Measurements from ENCODE around the gene SEZ6L. TPM values are rescaled to one million over a fixed set of nuclear protein-coding genes. Genes with fewer than 3 reads are reported as not detected.

Gene SEZ6L
- polyA plus RNA-seq, 1 donor from 2014 or later = not detected

DNA sequence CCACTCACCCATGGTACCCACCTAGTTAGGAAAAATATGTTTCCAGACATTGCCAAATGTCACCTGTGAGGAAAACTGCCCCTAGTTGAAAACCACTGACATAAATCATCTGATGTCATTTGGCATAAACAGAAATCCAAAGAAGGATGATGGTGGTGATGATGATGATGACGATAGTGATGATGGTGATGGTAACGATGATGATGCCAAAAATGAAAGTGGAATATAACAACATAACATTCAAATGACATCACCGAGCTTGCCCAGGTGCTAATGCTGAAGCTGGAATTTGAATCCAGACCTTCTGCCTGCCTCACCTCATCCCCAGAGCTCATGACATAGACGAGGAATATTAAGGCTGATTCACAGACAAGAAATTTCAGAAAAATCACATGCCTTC lies 167.5 kb downstream of the SEZ6L start:
- no peaks in the 10 kb centered on the region for H3K4me1 Mint-ChIP-seq
- peaks cover 23% of the 10 kb centered on the region for H3K27me3 Mint-ChIP-seq
- no peak overlapping the region for H3K4me3 Mint-ChIP-seq
- peaks cover 1% of the 10 kb centered on the region for H3K36me3 Mint-ChIP-seq
- no peak overlapping the region for H3K27ac Mint-ChIP-seq
- peaks cover 0 to 2% (median 1%) of the 10 kb centered on the region in 3 donors for H3K9me3 Mint-ChIP-seq

- Mint-ChIP-seq H3K36me3 (peaks cover 1% of the 10 kb centered on the region), H3K4me3 (no peak overlapping the region), H3K4me1 (no peaks in the 10 kb centered on the region), H3K27ac (no peak overlapping the region), H3K27me3 (peaks cover 13% of the 10 kb centered on the region), H3K9me3 (peaks cover 0 to 4% (median 2%) of the 10 kb centered on the region in 3 donors)
Measured at GRCh38 chr22:26339755-26340154, 170.5 kb downstream of the SEZ6L start.

DNA sequence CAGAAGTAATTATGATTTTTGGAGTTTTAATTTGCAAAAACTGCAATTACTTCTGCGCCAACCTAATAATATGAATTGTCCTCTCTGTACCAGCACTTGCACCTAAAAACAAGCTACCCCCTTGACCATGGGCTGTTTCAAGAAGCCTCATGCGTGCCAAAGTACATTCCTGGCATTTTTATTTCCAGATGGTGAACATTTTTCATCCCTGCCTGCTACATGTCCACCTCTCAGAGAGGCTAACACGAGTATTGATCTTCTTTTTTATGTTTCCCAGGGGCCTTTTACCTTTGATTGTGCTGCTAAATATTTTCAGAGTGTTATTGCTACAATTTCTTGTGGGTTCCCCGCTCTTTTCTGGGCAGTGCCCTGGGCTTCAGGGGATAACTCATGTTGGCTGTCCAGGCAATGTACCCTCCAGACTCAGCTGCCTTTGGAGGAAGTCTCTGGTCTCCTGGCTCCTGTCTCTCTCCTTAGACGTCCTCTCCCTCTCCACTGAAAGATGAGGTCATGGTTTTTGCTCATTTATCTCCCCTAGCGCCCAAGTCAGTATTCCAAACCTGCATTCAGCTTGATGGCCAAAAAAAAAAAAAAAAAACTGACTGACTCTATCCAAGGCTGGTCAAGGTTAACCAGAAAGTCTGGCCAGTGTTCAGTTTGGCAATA lies 173.6 kb downstream of the SEZ6L start:
- H3K27ac Mint-ChIP-seq = no peak overlapping the region
- H3K4me1 Mint-ChIP-seq = no peaks in the 10 kb centered on the region
- peaks cover 0 to 4% (median 4%) of the 10 kb centered on the region in 3 donors for H3K9me3 Mint-ChIP-seq
- H3K36me3 Mint-ChIP-seq = peaks cover 4% of the 10 kb centered on the region
- H3K27me3 Mint-ChIP-seq = peaks cover 17% of the 10 kb centered on the region
- no peak overlapping the region for H3K4me3 Mint-ChIP-seq

GRCh38 chr22:26345496-26345895 lies 176.2 kb downstream of the SEZ6L start:
- Mint-ChIP-seq H3K4me1 (no peaks in the 10 kb centered on the region), H3K36me3 (peaks cover 4% of the 10 kb centered on the region), H3K27me3 (peaks cover 13% of the 10 kb centered on the region), H3K27ac (no peak overlapping the region), H3K4me3 (peak overlapping the region in 1 of 4 donors; percentile 45), H3K9me3 (peaks cover 2 to 4% (median 3%) of the 10 kb centered on the region in 3 donors)

DNA sequence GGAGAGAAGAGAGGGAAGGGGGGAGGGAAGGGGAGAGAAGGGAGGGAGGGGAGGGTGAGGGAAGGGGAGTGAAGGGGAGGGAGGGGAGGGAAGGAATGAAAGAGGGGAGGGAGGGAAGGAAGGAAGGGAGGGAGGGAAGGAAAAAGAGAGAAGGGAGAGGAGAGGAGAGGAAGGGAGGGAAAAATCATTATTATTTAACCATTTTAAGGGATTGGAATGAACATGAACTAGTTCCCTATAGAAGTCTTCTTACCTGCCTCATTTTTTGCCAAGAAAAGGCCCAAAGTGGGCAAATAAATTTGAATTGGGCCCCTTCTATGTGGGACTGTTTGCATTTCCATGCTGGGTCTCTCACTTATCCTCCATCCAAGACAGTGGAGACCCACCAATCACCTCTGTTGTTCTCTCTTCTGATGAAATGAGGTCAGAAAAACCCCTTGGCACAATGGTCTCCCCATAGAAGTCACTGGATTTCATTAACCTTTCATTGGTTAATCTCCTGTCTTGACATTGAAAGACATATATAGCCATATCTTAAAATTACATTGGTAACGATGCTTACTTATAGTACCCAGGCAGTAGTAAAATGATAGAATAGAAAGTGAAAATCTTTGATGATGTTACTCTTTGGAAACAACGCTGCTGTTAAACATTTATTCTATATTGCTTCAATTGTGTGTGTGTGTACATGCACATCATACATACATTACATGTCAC lies 179.7 kb downstream of the SEZ6L start:
- H3K4me3 Mint-ChIP-seq = no peak overlapping the region
- H3K4me1 Mint-ChIP-seq = no peaks in the 10 kb centered on the region
- H3K27me3 Mint-ChIP-seq = peaks cover 16% of the 10 kb centered on the region
- H3K36me3 Mint-ChIP-seq = peaks cover 3% of the 10 kb centered on the region
- H3K9me3 Mint-ChIP-seq = peaks cover 2 to 3% (median 3%) of the 10 kb centered on the region in 3 donors
- H3K27ac Mint-ChIP-seq = no peak overlapping the region

DNA sequence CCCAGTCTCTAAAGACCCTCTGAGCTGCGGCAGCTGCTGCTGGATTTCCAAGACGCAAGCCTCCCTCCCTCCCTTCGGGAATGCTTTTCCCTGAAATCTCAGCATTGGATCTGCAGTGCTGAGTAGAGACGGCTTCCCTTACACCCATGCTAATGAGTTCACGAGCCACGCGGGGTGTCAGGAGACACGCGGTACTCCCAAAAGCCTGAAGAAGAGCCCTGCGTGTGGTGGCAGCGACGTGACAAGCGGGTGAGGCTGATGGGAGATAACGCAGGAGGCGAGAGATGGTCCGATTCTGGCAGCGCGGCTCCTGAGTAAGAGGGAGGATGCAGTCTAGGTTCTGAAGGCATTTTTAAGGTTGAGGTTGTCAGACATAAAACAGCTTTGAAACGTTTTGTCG lies 185.4 kb downstream of the SEZ6L start:
- Mint-ChIP-seq H3K27me3 (peaks cover 15% of the 10 kb centered on the region), H3K4me1 (no peaks in the 10 kb centered on the region), H3K9me3 (no peaks in the 10 kb centered on the region), H3K36me3 (no peaks in the 10 kb centered on the region), H3K4me3 (no peak overlapping the region), H3K27ac (peak overlapping the region in 1 of 3 donors; percentile 59)

- Mint-ChIP-seq H3K36me3 (no peaks in the 10 kb centered on the region), H3K4me1 (peaks cover 3 to 6% (median 5%) of the 10 kb centered on the region in 3 donors), H3K27me3 (peaks cover 18% of the 10 kb centered on the region), H3K27ac (no peak overlapping the region), H3K4me3 (no peak overlapping the region), H3K9me3 (no peaks in the 10 kb centered on the region)
Measured at GRCh38 chr22:26357281-26357680, 188.0 kb downstream of the SEZ6L start.

- Mint-ChIP-seq H3K27ac (no peak overlapping the region), H3K36me3 (no peaks in the 10 kb centered on the region), H3K4me3 (no peak overlapping the region), H3K4me1 (peaks cover 3 to 6% (median 5%) of the 10 kb centered on the region in 3 donors), H3K9me3 (no peaks in the 10 kb centered on the region), H3K27me3 (peaks cover 20% of the 10 kb centered on the region)
Measured at GRCh38 chr22:26357813-26358212, 188.6 kb downstream of the SEZ6L start.

DNA sequence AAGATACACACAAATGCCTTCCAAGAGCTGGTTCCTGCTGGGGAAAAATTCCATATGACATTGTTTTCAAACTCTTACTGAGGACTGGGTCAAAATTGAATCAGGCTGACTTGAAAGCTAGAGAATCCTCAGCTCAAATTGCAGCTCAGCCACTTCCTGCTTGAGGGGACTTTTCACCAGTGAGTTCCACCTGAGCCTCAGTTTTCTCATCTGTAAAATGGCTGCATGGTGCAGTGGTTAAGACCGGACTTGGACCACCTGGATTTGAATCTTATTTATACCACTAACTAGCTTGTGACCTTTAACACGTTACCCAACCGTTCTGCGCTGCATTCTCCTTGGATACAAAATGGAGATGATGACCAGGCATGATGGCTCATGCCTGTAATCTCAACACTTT lies 189.9 kb downstream of the SEZ6L start:
- Mint-ChIP-seq H3K27me3 (peaks cover 10% of the 10 kb centered on the region), H3K9me3 (no peaks in the 10 kb centered on the region), H3K36me3 (no peaks in the 10 kb centered on the region), H3K4me3 (no peak overlapping the region), H3K27ac (no peak overlapping the region), H3K4me1 (peaks cover 3 to 6% (median 5%) of the 10 kb centered on the region in 3 donors)

GRCh38 chr22:26360169-26360885 lies 191.1 kb downstream of the SEZ6L start:
- H3K4me1 Mint-ChIP-seq = peaks cover 3 to 6% (median 5%) of the 10 kb centered on the region in 3 donors
- peaks cover 7% of the 10 kb centered on the region for H3K27me3 Mint-ChIP-seq
- no peaks in the 10 kb centered on the region for H3K36me3 Mint-ChIP-seq
- H3K9me3 Mint-ChIP-seq = no peaks in the 10 kb centered on the region
- H3K27ac Mint-ChIP-seq = no peak overlapping the region
- H3K4me3 Mint-ChIP-seq = no peak overlapping the region

DNA sequence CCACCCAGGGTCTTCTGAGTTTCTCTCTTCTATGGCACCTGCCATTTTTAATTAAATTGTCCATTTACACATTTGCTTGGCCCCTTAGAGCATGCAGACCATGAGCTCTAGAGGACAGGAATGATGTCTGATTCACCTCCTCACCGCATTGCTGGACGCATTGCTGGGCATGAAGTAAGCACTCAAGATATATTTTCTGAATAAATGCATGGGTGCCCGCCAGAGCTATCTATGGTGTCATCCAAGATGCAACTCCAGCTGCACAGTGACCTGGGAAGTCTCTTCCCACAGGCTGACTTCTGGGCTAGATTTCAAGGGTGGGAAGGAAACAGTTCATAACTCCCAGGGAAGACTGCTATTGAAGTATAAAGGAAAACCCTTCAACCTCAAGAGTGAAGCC lies 193.2 kb downstream of the SEZ6L start:
- Mint-ChIP-seq H3K27me3 (peaks cover 7% of the 10 kb centered on the region), H3K4me3 (no peak overlapping the region), H3K4me1 (peaks cover 4 to 6% (median 5%) of the 10 kb centered on the region in 3 donors), H3K9me3 (no peaks in the 10 kb centered on the region), H3K36me3 (no peaks in the 10 kb centered on the region), H3K27ac (no peak overlapping the region)

- H3K27ac Mint-ChIP-seq = no peak overlapping the region
- H3K9me3 Mint-ChIP-seq = no peaks in the 10 kb centered on the region
- H3K36me3 Mint-ChIP-seq = no peaks in the 10 kb centered on the region
- peaks cover 5 to 6% (median 6%) of the 10 kb centered on the region in 3 donors for H3K4me1 Mint-ChIP-seq
- H3K27me3 Mint-ChIP-seq = peaks cover 12% of the 10 kb centered on the region
- no peak overlapping the region for H3K4me3 Mint-ChIP-seq
Measured at GRCh38 chr22:26364066-26365015, 195.1 kb downstream of the SEZ6L start.

- H3K4me1 Mint-ChIP-seq = peaks cover 0 to 2% (median 0%) of the 10 kb centered on the region in 3 donors
- H3K4me3 Mint-ChIP-seq = no peak overlapping the region
Measured at GRCh38 chr22:26367402-26368245, 198.4 kb downstream of the SEZ6L start.

DNA sequence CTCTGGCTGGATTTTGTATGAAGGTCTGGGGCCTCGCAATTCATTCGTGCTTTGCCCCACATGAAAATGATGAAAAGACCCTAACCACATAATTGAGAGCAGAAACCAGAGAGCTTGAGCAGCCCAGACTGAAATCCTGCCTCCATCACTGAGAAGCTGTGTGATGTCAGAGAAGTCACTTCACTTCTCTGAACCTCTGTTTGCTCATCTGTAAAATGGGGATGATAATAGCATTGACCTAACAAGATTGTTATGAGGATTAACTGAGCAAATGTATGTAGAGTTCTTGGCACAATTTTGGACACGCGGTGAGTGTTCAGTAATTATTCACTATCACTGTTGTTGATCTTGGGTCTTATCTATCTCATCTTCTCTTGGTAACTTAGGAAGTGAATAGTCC lies 203.6 kb downstream of the SEZ6L start:
- H3K9me3 Mint-ChIP-seq = peaks cover 0 to 1% (median 0%) of the 10 kb centered on the region in 3 donors
- peaks cover 29% of the 10 kb centered on the region for H3K27me3 Mint-ChIP-seq
- H3K27ac Mint-ChIP-seq = no peak overlapping the region
- peaks cover 2% of the 10 kb centered on the region for H3K36me3 Mint-ChIP-seq
- H3K4me3 Mint-ChIP-seq = no peak overlapping the region
- peaks cover 0 to 4% (median 0%) of the 10 kb centered on the region in 3 donors for H3K4me1 Mint-ChIP-seq

More at GRCh38 chr22:26367402-26368245, 198.4 kb downstream of the SEZ6L start:
- H3K27me3 Mint-ChIP-seq = peaks cover 13% of the 10 kb centered on the region
- peak overlapping the region in 2 of 3 donors; percentile 60 to 76 for H3K27ac Mint-ChIP-seq
- no peaks in the 10 kb centered on the region for H3K9me3 Mint-ChIP-seq
- no peaks in the 10 kb centered on the region for H3K36me3 Mint-ChIP-seq

Measured in IgD-negative memory B cell (primary cell).